COLO668 (cell line): Measurements from ENCODE around the gene ARHGAP26.

Source experiments
- DNase-seq: peaks from one replicate; lab custom pipeline; 2025; ENCODE audit not compliant: unreplicated experiment; lab: John Stamatoyannopoulos, UW

ARHGAP26 gene

GRCh38 chr5:143170977-143171376 lies 400.8 kb downstream of the ARHGAP26 start:
- DNase-seq, result no peak

DNA sequence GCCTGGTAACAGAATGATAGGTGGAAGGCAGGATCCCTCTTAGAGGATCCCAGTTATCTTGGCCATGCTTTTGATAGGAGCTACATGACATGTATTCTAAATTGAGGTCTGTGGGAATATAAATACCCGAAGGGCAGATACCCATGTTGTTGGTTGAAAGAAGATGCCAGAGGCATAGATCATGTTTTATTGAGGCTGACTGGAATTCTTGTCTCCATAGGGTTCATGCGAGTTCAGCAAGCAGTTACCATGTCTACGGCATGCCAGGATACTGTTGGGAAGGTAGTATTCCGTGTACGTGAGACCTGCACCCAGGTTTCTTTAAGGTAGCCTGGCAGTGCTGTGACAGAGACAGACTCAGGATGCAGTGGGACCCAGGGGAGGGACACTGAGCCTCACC lies 402.6 kb downstream of the ARHGAP26 start:
- no peak for DNase-seq

- no peak for DNase-seq
Observed at GRCh38 chr5:143173139-143173889, 403.1 kb downstream of the ARHGAP26 start.

- DNase-seq, result no peak
Observed at GRCh38 chr5:143174714-143175398, 404.7 kb downstream of the ARHGAP26 start.

- no peak for DNase-seq
Observed at GRCh38 chr5:143176048-143176447, 405.9 kb downstream of the ARHGAP26 start.

DNA sequence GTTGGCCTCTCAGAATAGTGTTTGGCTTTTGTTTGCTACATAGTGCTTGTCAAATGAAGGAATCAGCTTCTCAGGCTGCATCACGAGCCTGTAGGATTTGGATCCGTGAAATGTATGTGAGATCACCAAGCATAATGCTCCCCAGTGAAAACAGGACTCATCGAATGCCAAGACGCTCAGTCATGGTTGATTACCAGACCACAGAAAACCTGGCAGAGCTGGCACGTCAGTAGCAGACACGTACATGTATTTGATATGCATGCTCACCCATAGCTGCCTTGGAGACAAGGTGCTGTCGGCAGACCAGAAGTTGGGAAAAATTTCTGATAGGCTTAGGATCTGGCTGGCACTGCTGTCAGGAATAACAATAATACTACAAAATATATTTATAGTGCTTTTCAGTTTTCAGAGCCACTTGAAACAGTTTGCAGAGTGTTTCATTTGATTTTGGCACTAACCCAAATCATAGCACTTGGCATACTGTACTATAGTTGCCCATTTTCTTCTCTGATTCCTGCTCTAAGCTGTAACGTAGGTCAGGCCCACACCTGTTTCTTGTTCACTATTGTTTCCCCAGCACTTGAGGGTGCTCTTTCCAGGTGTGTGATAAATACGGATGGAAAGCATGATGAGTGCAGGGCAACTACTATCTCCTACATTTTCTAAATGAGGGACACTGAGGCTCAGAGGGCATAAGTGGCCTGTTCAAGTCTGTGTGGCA lies 407.2 kb downstream of the ARHGAP26 start:
- peak; percentile 45 for DNase-seq

- DNase-seq, result peak; percentile 1
Observed at GRCh38 chr5:143179126-143179740, 409.1 kb downstream of the ARHGAP26 start.

GRCh38 chr5:143180751-143181150 lies 410.6 kb downstream of the ARHGAP26 start:
- no peak for DNase-seq

GRCh38 chr5:143181173-143181572 lies 411.0 kb downstream of the ARHGAP26 start:
- DNase-seq, result no peak

- DNase-seq, result no peak
Observed at GRCh38 chr5:143182106-143182505, 411.9 kb downstream of the ARHGAP26 start.

DNA sequence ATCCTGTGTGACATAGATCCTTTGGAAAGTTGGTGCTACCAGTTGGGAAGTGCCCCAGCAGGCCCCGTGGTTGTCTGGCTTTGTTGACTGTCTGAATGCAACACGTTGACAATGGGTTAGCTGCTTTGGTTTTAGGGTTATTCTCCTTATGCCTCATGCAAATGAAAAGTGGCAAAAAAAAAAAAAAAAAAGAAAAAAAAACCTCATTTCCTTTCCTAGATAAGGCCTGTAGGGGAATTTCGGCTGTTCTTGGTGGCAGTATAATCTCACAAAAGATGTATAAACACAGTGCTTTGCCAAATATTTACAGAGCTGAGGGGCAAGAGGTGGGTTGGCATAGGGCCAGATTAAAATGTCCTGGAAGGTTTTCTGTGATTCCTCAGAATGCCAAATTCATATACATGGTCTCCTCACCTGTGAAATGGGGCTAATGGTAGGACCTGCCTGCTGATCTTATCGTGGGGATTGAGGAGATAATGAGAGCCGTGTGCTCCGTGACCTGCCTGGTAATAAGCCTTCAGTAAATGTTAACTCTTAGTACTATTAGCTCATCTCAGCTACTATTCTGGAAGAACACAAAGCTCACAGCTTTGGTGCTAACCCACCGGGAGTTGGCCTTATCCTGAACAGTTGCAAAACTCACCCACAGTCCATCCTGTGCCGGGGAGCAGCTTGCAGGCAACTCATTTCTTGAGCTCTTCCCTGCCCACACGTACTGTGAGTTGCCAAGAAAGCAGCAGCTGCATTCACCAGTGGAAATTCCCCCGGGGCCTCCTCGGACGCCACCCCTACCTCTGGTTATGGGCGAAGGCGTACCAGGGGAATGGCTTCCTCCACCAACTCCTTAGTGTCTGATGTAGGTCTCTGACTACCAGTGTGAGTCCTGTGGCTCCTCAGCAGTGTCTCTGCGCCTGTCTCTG lies 413.0 kb downstream of the ARHGAP26 start:
- no peak for DNase-seq

DNA sequence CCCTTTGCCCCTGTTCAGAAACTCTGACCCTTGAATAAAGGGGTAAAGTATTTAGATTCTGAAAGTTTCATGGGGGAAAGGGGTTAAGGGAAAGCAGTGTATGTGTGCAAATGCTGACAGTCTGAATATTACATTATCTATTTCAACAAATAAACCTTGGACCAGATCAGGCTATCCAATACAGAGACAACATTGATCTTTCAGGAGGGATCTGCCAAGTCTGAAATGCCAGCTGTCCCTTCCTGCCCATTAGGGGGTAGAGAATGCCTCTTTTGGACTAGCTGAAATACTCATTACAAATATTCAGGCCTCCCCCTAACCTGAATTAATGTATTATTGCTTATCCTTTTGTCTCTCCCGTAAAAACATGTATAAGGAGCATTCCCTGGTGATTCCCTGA lies 413.8 kb downstream of the ARHGAP26 start:
- no peak for DNase-seq

GRCh38 chr5:143186623-143187022 lies 416.4 kb downstream of the ARHGAP26 start:
- no peak for DNase-seq

GRCh38 chr5:143187495-143187894 lies 417.3 kb downstream of the ARHGAP26 start:
- no peak for DNase-seq

GRCh38 chr5:143188083-143188482 lies 417.9 kb downstream of the ARHGAP26 start:
- DNase-seq, result no peak

DNA sequence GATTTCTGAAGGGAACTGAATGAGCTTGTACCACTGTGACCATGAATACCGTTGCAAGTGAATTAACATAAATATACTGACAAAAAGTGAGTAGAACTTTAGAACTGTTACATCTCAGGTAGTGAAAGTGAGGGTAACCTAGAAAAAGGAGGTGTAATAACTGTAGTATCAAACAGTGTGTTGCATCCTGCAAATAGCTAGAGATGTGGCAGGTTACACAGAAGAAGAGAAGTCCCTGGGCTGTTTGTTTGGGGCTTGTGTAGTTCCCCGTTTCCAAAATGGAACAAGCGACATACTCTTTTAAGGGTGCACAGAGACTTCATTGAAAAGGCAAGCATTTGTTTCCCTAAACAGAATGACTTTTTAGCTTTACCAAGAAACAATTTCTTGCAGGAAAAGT lies 418.5 kb downstream of the ARHGAP26 start:
- no peak for DNase-seq

DNA sequence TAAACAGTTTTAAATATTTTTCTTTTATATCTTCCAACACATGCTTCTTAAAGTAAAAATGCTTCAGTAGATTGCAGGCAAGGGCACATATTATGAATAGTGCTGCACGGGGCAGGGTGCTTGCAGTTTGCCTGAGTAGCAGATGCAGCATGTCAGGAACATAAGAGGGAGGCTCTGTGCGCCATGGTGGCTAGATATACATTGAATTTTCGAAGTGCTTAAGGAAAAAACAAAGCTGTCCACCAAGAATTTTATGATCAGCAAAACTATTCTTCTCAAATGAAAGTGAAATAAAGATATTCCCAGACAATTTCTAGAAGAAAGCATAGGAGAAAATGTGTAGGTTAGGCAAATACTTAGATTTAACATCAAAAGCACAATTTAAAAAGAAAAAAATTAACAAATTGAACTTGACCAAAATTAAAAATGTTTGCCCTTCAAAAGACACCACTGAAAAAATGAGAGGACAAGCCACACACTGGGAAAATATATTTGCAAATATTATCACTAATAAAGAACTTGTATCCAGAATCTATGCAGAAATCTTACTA lies 420.2 kb downstream of the ARHGAP26 start:
- no peak for DNase-seq

DNA sequence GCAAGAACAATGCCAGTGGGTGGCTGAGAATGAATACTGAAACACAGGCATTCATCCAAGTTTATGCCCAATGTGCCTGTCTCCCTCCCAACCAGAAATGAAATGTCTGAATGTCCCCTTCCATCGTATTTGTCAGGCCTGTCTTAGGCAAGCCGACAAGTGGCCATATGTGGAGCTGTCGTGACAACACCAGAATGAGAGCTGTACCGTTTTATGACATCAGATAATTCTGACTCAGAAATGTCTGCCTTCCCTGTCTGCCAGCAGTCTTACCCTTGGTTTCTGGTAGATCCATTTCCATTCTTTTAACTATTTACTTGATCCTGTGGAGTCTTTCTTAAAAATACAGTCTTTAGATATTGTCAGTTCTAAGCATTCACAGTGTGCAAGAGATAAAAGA lies 421.5 kb downstream of the ARHGAP26 start:
- DNase-seq, result no peak

- DNase-seq, result no peak
Observed at GRCh38 chr5:143192191-143192900, 422.2 kb downstream of the ARHGAP26 start.

DNA sequence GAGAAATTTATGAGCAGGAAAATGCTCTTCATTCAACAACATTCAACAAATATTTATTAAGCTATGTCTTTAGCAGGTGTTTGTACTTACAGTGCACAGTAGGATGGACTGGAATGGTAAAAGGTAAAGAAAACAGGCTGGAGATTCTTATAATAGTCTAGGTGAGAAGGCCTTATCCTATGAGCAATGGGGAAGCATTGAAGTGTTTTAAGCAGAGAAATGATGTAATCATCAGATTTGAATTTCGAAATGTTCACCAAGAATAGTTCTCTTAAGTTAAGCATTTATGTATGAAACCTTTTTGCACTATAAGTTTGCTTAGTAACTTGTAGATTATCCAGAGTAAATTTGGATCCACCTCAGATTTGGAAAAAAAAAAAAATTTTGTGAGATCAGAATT lies 424.0 kb downstream of the ARHGAP26 start:
- DNase-seq, result no peak
